HEK293T (cell line): ENCODE results near the gene ARHGAP21.

Experiments used
- BHLHE40 ChIP-seq: fragments of 450-650 bp; IDR thresholded peaks from 2 replicates; pipeline ENCODE4 v1.6.1; 2016; ENCODE audit warnings: mild to moderate bottlenecking, moderate library complexity, borderline replicate concordance
- CTBP1 ChIP-seq: fragments of 450-650 bp; IDR thresholded peaks from 2 replicates; pipeline ENCODE4 v1.6.1; 2016; ENCODE audit warnings: borderline replicate concordance
- FOXA1 ChIP-seq: fragments of 450-650 bp; IDR thresholded peaks from 2 replicates; pipeline ENCODE4 v1.6.1; 2016; ENCODE audit warnings: mild to moderate bottlenecking
- FOXK2 ChIP-seq: fragments of 450-650 bp; IDR thresholded peaks from 2 replicates; pipeline ENCODE4 v1.6.1; 2016; ENCODE audit warnings: mild to moderate bottlenecking
- FOXM1 ChIP-seq: fragments of 450-650 bp; IDR thresholded peaks from 2 replicates; pipeline ENCODE4 v1.6.1; 2017; ENCODE audit warnings: mild to moderate bottlenecking, borderline replicate concordance
- HDGF ChIP-seq: fragments of 450-650 bp; IDR thresholded peaks from 2 replicates; pipeline ENCODE4 v1.6.1; 2017; ENCODE audit warnings: antibody characterized with exemption, borderline replicate concordance
- NFRKB ChIP-seq: fragments of 450-650 bp; IDR thresholded peaks from 2 replicates; pipeline ENCODE4 v1.6.1; 2016; ENCODE audit warnings: mild to moderate bottlenecking, moderate library complexity
- SP1 ChIP-seq: fragments of 450-650 bp; IDR thresholded peaks from 2 replicates; pipeline ENCODE4 v1.6.1; 2017
- SUZ12 ChIP-seq: fragments of 450-650 bp; IDR thresholded peaks from 2 replicates; pipeline ENCODE4 v1.6.1; 2016; ENCODE audit warnings: mild to moderate bottlenecking
- TARDBP ChIP-seq: fragments of 450-650 bp; IDR thresholded peaks from 2 replicates; pipeline ENCODE4 v1.6.1; 2016

- TF ChIP-seq BHLHE40 = no peak
- no peak for TF ChIP-seq NFRKB
- TF ChIP-seq SP1 = no peak
- TF ChIP-seq FOXK2 = no peak
- no peak for TF ChIP-seq CTBP1
- no peak for TF ChIP-seq FOXM1
- no peak for TF ChIP-seq HDGF
- no peak for TF ChIP-seq SUZ12
- no peak for TF ChIP-seq FOXA1
- no peak for TF ChIP-seq TARDBP
Observed at GRCh38 chr10:24575481-24576002, 148.1 kb downstream of the ARHGAP21 start.
